B cell (primary cell): ENCODE results near the gene CCDC92B. TPM values are rescaled to one million over a fixed set of nuclear protein-coding genes. Genes with fewer than 3 reads are reported as not detected.

Experiments used
- ATAC-seq: fragments of 200-7000 bp; cut with Tn5 transposase; one replicate; pipeline ENCODE4 v1.10.0; 2021; ENCODE audit warnings: low read depth, mild to moderate bottlenecking, moderate number of reproducible peaks, moderate library complexity
- CTCF ChIA-PET: fragments of 350-600 bp; sonication (Branson Sonifier 250); formaldehyde crosslinking; loops from one replicate; lab custom pipeline; 2021; ENCODE audit warnings: antibody characterized with exemption, inconsistent platforms; lab: Charles Lee
- POLR2A ChIA-PET: fragments of 350-600 bp; sonication (Branson Sonifier 250); formaldehyde crosslinking; loops from one replicate; lab custom pipeline; 2021; ENCODE audit warnings: antibody characterized with exemption; lab: Charles Lee
- DNase-seq: peaks from one replicate; pipeline ENCODE4 v3.0.0; 2013
- H2AFZ ChIP-seq: 2 replicates; pipeline ENCODE4 v1.6.1; 2012; ENCODE audit warnings: mild to moderate bottlenecking, low read depth, low read length; ENCODE audit not compliant: insufficient read depth, poor library complexity, severe bottlenecking
- H3K27ac ChIP-seq, 2 donors: 1 replicate in 1 of 2; 2 replicates in 1 of 2; pipeline ENCODE4 v1.5.1; 2012 to 2013; ENCODE audit warnings: low read length in 2 of 2, mild to moderate bottlenecking in 2 of 2, moderate library complexity in 1 of 2
- H3K27me3 ChIP-seq, 4 experiments: fragments of 200-600 bp in 1 of 4; sonication (generic) in 1 of 4; replicated peaks in 1 of 4; 1 replicate in 2 of 4; 2 replicates in 2 of 4; pipeline versions ENCODE4 v1.6.1 to v1.7.0; 2013 to 2016; ENCODE audit warnings: low read length in 3 of 4, mild to moderate bottlenecking in 2 of 4, mixed read lengths in 1 of 4, moderate library complexity in 1 of 4; ENCODE audit not compliant: insufficient read depth in 4 of 4, control insufficient read depth in 3 of 4; ENCODE audit errors: control extremely low read depth in 1 of 4
- H3K36me3 ChIP-seq, 2 experiments: replicated peaks in 1 of 2; 1 replicate in 1 of 2; 2 replicates in 1 of 2; pipeline versions ENCODE4 v1.6.1 to v1.7.1; 2013; ENCODE audit warnings: low read length in 1 of 2; ENCODE audit not compliant: insufficient read depth in 2 of 2, control insufficient read depth in 1 of 2; ENCODE audit errors: control extremely low read depth in 1 of 2, extremely low read depth in 1 of 2
- H3K4me1 ChIP-seq, 2 donors: fragments of 200-600 bp in 1 of 2; sonication (generic) in 1 of 2; 1 replicate in 1 of 2; 2 replicates in 1 of 2; pipeline versions ENCODE4 v1.5.1 to v1.6.1; 2013 to 2017; ENCODE audit warnings: low read length in 2 of 2; ENCODE audit not compliant: control insufficient read depth in 2 of 2, insufficient read depth in 2 of 2
- H3K4me2 ChIP-seq: replicated peaks from 2 replicates; pipeline ENCODE3; 2012; ENCODE audit warnings: mild to moderate bottlenecking, low read depth, low read length; ENCODE audit not compliant: poor library complexity, severe bottlenecking
- H3K4me3 ChIP-seq, 5 experiments: fragments of 200-600 bp in 1 of 5; sonication (generic) in 1 of 5; 1 replicate in 3 of 5; 2 replicates in 2 of 5; pipeline versions ENCODE4 v1.5.1 to v1.7.0; 2011 to 2016; ENCODE audit warnings: low read length in 4 of 5, mild to moderate bottlenecking in 4 of 5, low read depth in 2 of 5, control low read depth in 1 of 5, moderate library complexity in 1 of 5; ENCODE audit not compliant: insufficient read depth in 1 of 5; ENCODE audit errors: control extremely low read depth in 1 of 5, extremely low read depth in 1 of 5
- H3K79me2 ChIP-seq: fragments of 200-600 bp; sonication (generic); one replicate; pipeline ENCODE4 v1.6.0; 2016; ENCODE audit warnings: low read length; ENCODE audit not compliant: control insufficient read depth, insufficient read depth
- H3K9ac ChIP-seq: fragments of 200-600 bp; sonication (generic); 2 replicates; pipeline ENCODE4 v1.6.1; 2017; ENCODE audit warnings: mild to moderate bottlenecking, low read length, moderate library complexity
- H3K9me3 ChIP-seq, 3 donors: one replicate each; pipeline versions ENCODE4 v1.6.1 to v1.7.1; 2013; ENCODE audit warnings: low read length in 2 of 3; ENCODE audit not compliant: control insufficient read depth in 2 of 3, insufficient read depth in 1 of 3; ENCODE audit errors: control extremely low read depth in 1 of 3
- H4K20me1 ChIP-seq: 2 replicates; pipeline ENCODE4 v1.6.0; 2012; ENCODE audit warnings: mild to moderate bottlenecking, low read length; ENCODE audit not compliant: insufficient read depth, control insufficient read depth, poor library complexity, severe bottlenecking
- H3K27ac Mint-ChIP-seq: one replicate; pipeline ENCODE4 v1.8.0; 2021; ENCODE audit warnings: mixed read lengths
- H3K27me3 Mint-ChIP-seq: one replicate; pipeline ENCODE4 v1.8.0; 2021; ENCODE audit warnings: mixed read lengths
- H3K4me1 Mint-ChIP-seq: one replicate; pipeline ENCODE4 v1.8.0; 2021; ENCODE audit warnings: mixed read lengths
- H3K4me3 Mint-ChIP-seq: one replicate; pipeline ENCODE4 v1.8.0; 2021; ENCODE audit warnings: mixed read lengths
- H3K9me3 Mint-ChIP-seq: one replicate; pipeline ENCODE4 v1.8.0; 2022; ENCODE audit warnings: mixed read lengths; ENCODE audit not compliant: insufficient read depth
- CTCF ChIP-seq: fragments of 200-600 bp; IDR thresholded peaks from one replicate; pipeline ENCODE4 v1.8.0; 2022; ENCODE audit warnings: antibody characterized with exemption, mild to moderate bottlenecking
- EZH2 ChIP-seq: IDR thresholded peaks from 2 replicates; pipeline ENCODE4 v1.6.1; 2012; ENCODE audit warnings: borderline replicate concordance, low read depth, mild to moderate bottlenecking, moderate library complexity, low read length; ENCODE audit not compliant: insufficient read depth, poor library complexity, severe bottlenecking
- WGBS: methylation state at CpG from one replicate; pipeline ENCODE4 v1.1.5; 2013; ENCODE audit warnings: missing lambda C conversion rate; ENCODE audit not compliant: insufficient coverage; 5-methylcytosine and 5-hydroxymethylcytosine counted together
- intact Hi-C: fragments of 100-400 bp; cut with micrococcal nuclease; formaldehyde crosslinking; loops from one replicate; pipeline ENCODE4 v1.10.0; 2022
- polyA plus RNA-seq: library from polyadenylated mRNA; depleted of rRNA; stranded (reverse); fragments of >200 nt; gene quantifications from 2 replicates; pipeline ENCODE4 v1.2.3, GENCODE V29; 2012
- total RNA-seq, 2 donors: library from RNA; stranded (reverse); fragments of 120-200 nt in 1 of 2; gene quantifications; 1 replicate in 1 of 2; 2 replicates in 1 of 2; pipeline versions ENCODE4 v1.2.3 to v1.2.4, GENCODE V29; 2013 to 2022

Gene CCDC92B
- total and polyA plus RNA-seq, 2 donors (not counting 1 experiment from before 2014, with no cell fraction given): 0.04 TPM; not detected in 1

DNA sequence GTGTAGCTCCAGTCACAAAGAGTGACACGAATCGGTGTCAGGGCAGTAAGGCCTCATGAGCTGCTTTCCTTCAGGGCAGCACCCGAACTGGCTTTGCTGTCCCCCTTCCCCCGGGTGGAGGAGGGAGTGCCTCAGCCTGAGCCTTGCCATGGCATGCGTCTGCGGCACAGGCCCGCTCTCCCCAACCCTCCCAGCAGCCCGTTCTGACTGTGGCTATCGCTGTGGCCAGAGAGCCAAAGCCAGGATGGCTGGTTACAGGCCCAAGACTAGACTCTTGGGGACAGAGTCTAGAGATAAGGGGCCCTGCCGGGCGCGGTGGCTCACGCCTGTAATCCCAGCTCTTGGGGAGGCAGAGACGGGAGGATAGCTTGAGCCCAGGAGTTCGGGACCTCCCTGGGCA is 63.8 kb downstream of the CCDC92B start:
- WGBS: 95% methylated on average over 10 of the region's 15 CpGs
- Mint-ChIP-seq H3K27ac (no peak overlapping the region), H3K27me3 (no peaks in the 10 kb centered on the region), H3K4me1 (peaks cover 6% of the 10 kb centered on the region), H3K9me3 (no peaks in the 10 kb centered on the region), H3K4me3 (no peak overlapping the region)
- no peak for DNase-seq
- peaks cover 3 to 41% of the 10 kb centered on the region in 2 experiments for H3K36me3 ChIP-seq
- no peak overlapping the region for H2AFZ ChIP-seq
- no peaks in the 10 kb centered on the region for H3K79me2 ChIP-seq
- H3K9ac ChIP-seq: no peak overlapping the region
- intact Hi-C loops: no loop called here
- H3K4me1 ChIP-seq: peaks cover 0 to 2% of the 10 kb centered on the region in 2 donors
- ChIA-PET POLR2A (no interaction called here), CTCF (interaction anchor here (0.9 to 3.0 kb wide), 2 partner anchors 10 to 93 kb away, joined by 3 to 14 read pairs; no protein-coding TSS in a partner anchor)
- H3K4me2 ChIP-seq: no peak overlapping the region
- H3K27ac ChIP-seq: no peak overlapping the region
- H3K4me3 ChIP-seq: no peak overlapping the region
- no peaks in the 10 kb centered on the region for H3K27me3 ChIP-seq
- peaks cover 8% of the 10 kb centered on the region for H4K20me1 ChIP-seq
- no peak for ATAC-seq
- no peaks in the 10 kb centered on the region for H3K9me3 ChIP-seq
- TF ChIP-seq CTCF (no peak), EZH2 (no peak)

- H2AFZ ChIP-seq: no peak overlapping the region
- no peak for TF ChIP-seq EZH2
- no peaks in the 10 kb centered on the region for H3K79me2 ChIP-seq
- H3K27ac Mint-ChIP-seq: no peak overlapping the region
- 96% methylated on average over 9 of the region's 18 CpGs for WGBS
- no peaks in the 10 kb centered on the region for H3K27me3 ChIP-seq
- H3K4me1 ChIP-seq: no peaks in the 10 kb centered on the region
- no peaks in the 10 kb centered on the region for H3K9me3 ChIP-seq
- H3K4me3 ChIP-seq: no peak overlapping the region
- no peak overlapping the region for H3K9ac ChIP-seq
- CTCF ChIA-PET: interaction anchor here (1.2 to 3.0 kb wide), 2 partner anchors 9 to 37 kb away, joined by 3 to 14 read pairs; no protein-coding TSS in a partner anchor
- H3K9me3 Mint-ChIP-seq: no peaks in the 10 kb centered on the region
- ATAC-seq: no peak
- peaks cover 6% of the 10 kb centered on the region for H3K4me1 Mint-ChIP-seq
- H3K27ac ChIP-seq: no peak overlapping the region
- H4K20me1 ChIP-seq: peaks cover 9% of the 10 kb centered on the region
- POLR2A ChIA-PET: interaction anchor here (0.6 kb wide), 1 partner anchor 972 kb away, joined by 5 read pairs; no protein-coding TSS in a partner anchor
- H3K36me3 ChIP-seq: peaks cover 5 to 44% of the 10 kb centered on the region in 2 experiments
- intact Hi-C loops: no loop called here
- no peaks in the 10 kb centered on the region for H3K27me3 Mint-ChIP-seq
- H3K4me2 ChIP-seq: no peak overlapping the region
- DNase-seq: no peak
- H3K4me3 Mint-ChIP-seq: no peak overlapping the region
These were observed 64.9 kb downstream of the CCDC92B start for GRCh38 chr17:2684549-2684948.
